Measurements from ENCODE around the gene STARD10. TPM values are rescaled to one million over a fixed set of nuclear protein-coding genes. Genes with fewer than 3 reads are reported as not detected.

STARD10 gene
- total RNA-seq, 1 experiment from 2014 or later: 55.1 TPM

- peaks cover 35% of the 10 kb centered on the region for H3K36me3 Mint-ChIP-seq (ENCODE audit: insufficient read depth, unreplicated experiment)
- peaks cover 26% of the 10 kb centered on the region for H3K4me1 Mint-ChIP-seq (ENCODE audit: low read depth, unreplicated experiment)
- BruUV-seq (replicated peaks): no TSS peak
- H3K4me3 Mint-ChIP-seq (ENCODE audit: low read depth, unreplicated experiment): peak overlapping the region; percentile 88
- peak overlapping the region; percentile 86 for H3K27ac Mint-ChIP-seq (ENCODE audit: unreplicated experiment)
- CTCF ChIA-PET: interaction anchor here (0.6 to 1.5 kb wide), 2 partner anchors 62 to 90 kb away, joined by 3 to 4 read pairs; no protein-coding TSS in a partner anchor
- intact Hi-C loops (cut with micrococcal nuclease; ENCODE audit: unreplicated experiment): no loop called here
- no peaks in the 10 kb centered on the region for H3K9me3 Mint-ChIP-seq (ENCODE audit: low read depth, unreplicated experiment)
- DNase-seq: no peak
- TF ChIP-seq CTCF (IDR thresholded peaks at IDR 0.05; ENCODE audit: unreplicated experiment): no peak
- no peaks in the 10 kb centered on the region for H3K27me3 Mint-ChIP-seq (ENCODE audit: unreplicated experiment)
Observed at GRCh38 chr11:72815110-72815618, 21.3 kb upstream of the STARD10 start.

DNA sequence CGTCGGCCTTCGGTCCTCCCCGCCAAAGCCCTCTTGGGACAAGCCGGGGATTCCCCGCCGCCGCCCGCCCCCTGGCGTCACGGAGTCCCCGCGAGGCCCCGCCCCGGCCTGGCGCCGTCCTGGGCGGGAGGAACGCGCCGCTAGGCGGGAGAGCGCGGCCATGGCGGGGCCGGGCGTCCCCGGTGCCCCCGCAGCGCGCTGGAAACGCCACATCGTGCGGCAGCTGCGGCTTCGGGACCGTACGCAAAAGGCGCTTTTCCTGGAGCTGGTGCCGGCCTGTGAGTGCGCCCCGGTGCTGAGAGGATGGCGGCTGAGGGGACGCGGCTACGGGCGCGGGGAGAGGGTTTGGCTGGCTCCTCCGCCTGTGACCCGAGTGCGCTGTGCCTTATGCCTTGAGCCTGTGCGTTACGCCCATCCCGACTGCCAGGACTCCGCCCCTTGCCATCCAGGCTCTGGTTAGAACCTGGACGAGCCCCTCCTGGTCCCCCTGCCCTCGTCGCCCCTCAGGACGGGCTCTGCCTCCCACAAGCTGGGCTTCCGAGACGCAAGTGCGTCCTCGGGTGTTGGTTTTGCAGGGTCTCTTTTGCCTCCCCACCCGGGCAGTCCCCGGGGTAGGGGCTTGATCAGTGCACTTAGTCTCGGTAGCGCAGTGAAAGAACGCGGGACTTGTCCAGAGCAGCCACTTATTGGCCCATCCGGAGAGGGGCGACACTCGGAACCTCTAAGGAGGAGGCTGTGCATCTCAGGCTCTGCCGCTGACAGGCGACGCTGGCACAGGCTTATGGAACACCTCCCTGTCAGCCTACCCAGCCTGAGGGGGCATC is 20.7 kb upstream of the STARD10 start, which contains the start of gene ATG16L2:
TSS of gene ATG16L2 (plus strand) at position 126 of the 824 bp plus-strand sequence. CDS start at position 161, 35 bp downstream.
- H3K4me1 Mint-ChIP-seq (ENCODE audit: low read depth, unreplicated experiment): peaks cover 26% of the 10 kb centered on the region
- peak; percentile 94 for DNase-seq
- H3K4me3 Mint-ChIP-seq (ENCODE audit: low read depth, unreplicated experiment): peak within 1 kb of the TSS; percentile 88
- no peak for TF ChIP-seq CTCF (IDR thresholded peaks at IDR 0.05; ENCODE audit: unreplicated experiment)
- peaks cover 35% of the 10 kb centered on the region for H3K36me3 Mint-ChIP-seq (ENCODE audit: insufficient read depth, unreplicated experiment)
- H3K27ac Mint-ChIP-seq (ENCODE audit: unreplicated experiment): peak within 1 kb of the TSS; percentile 86
- TSS peak; percentile 57 for BruUV-seq (replicated peaks)
- CTCF ChIA-PET: no interaction called here
- no peaks in the 10 kb centered on the region for H3K9me3 Mint-ChIP-seq (ENCODE audit: low read depth, unreplicated experiment)
- no peaks in the 10 kb centered on the region for H3K27me3 Mint-ChIP-seq (ENCODE audit: unreplicated experiment)
- intact Hi-C loops (cut with micrococcal nuclease; ENCODE audit: unreplicated experiment): loop anchor here (5.0 kb wide), 1 partner anchor 92 kb away; no protein-coding TSS in a partner anchor

- no TSS peak for BruUV-seq (replicated peaks)
- peak overlapping the region; percentile 88 for H3K4me3 Mint-ChIP-seq (ENCODE audit: low read depth, unreplicated experiment)
- intact Hi-C loops (cut with micrococcal nuclease; ENCODE audit: unreplicated experiment): loop anchor here (5.0 kb wide), 1 partner anchor 92 kb away; no protein-coding TSS in a partner anchor
- peaks cover 26% of the 10 kb centered on the region for H3K4me1 Mint-ChIP-seq (ENCODE audit: low read depth, unreplicated experiment)
- peak overlapping the region; percentile 52 for H3K27ac Mint-ChIP-seq (ENCODE audit: unreplicated experiment)
- DNase-seq: peak; percentile 86
- TF ChIP-seq CTCF (IDR thresholded peaks at IDR 0.05; ENCODE audit: unreplicated experiment): no peak
- H3K36me3 Mint-ChIP-seq (ENCODE audit: insufficient read depth, unreplicated experiment): peaks cover 35% of the 10 kb centered on the region
- H3K9me3 Mint-ChIP-seq (ENCODE audit: low read depth, unreplicated experiment): no peaks in the 10 kb centered on the region
- no peaks in the 10 kb centered on the region for H3K27me3 Mint-ChIP-seq (ENCODE audit: unreplicated experiment)
- CTCF ChIA-PET: interaction anchor here (1.4 to 1.6 kb wide), 2 partner anchors 89 to 130 kb away, joined by 5 to 16 read pairs; no protein-coding TSS in a partner anchor
Observed at GRCh38 chr11:72813740-72814285, 20.0 kb upstream of the STARD10 start.

- H3K27me3 Mint-ChIP-seq (ENCODE audit: unreplicated experiment): no peaks in the 10 kb centered on the region
Observed at GRCh38 chr11:72812967-72813739, 19.3 kb upstream of the STARD10 start.

More at GRCh38 chr11:72812967-72813739, 19.3 kb upstream of the STARD10 start:
- H3K9me3 Mint-ChIP-seq (ENCODE audit: low read depth, unreplicated experiment): no peaks in the 10 kb centered on the region
- H3K4me1 Mint-ChIP-seq (ENCODE audit: low read depth, unreplicated experiment): peaks cover 26% of the 10 kb centered on the region
- H3K4me3 Mint-ChIP-seq (ENCODE audit: low read depth, unreplicated experiment): peak overlapping the region; percentile 88
- peaks cover 35% of the 10 kb centered on the region for H3K36me3 Mint-ChIP-seq (ENCODE audit: insufficient read depth, unreplicated experiment)
- intact Hi-C loops (cut with micrococcal nuclease; ENCODE audit: unreplicated experiment): loop anchor here (5.0 kb wide), 1 partner anchor 91 kb away; no protein-coding TSS in a partner anchor
- peak; percentile 75 for DNase-seq
- H3K27ac Mint-ChIP-seq (ENCODE audit: unreplicated experiment): peak overlapping the region; percentile 52
- no TSS peak for BruUV-seq (replicated peaks)
- CTCF ChIA-PET: interaction anchor here (0.5 to 1.6 kb wide), 4 partner anchors 19 to 129 kb away, joined by 3 to 16 read pairs (median 7); partner anchors contain the start of gene STARD10
- peak; percentile 80 for TF ChIP-seq CTCF (IDR thresholded peaks at IDR 0.05; ENCODE audit: unreplicated experiment)
